Hepatocyte (in vitro differentiated cells): Measurements from ENCODE around the gene ZNF436. TPM values are rescaled to one million over a fixed set of nuclear protein-coding genes. Genes with fewer than 3 reads are reported as not detected.

Source experiments
- DNase-seq: peaks from one replicate; pipeline ENCODE4 v3.0.0-alpha.2; 2016; ENCODE audit warnings: low spot score
- H2AFZ ChIP-seq: fragments of 200-600 bp; sonication (generic); 2 replicates; pipeline ENCODE4 v1.6.0; 2016; ENCODE audit warnings: antibody characterized with exemption, mild to moderate bottlenecking
- H3K27ac ChIP-seq: fragments of 200-600 bp; sonication (generic); 2 replicates; pipeline ENCODE4 v1.5.1; 2016; ENCODE audit warnings: mild to moderate bottlenecking
- H3K27me3 ChIP-seq: fragments of 200-600 bp; sonication (generic); 2 replicates; pipeline ENCODE4 v1.6.1; 2016
- H3K36me3 ChIP-seq: fragments of 200-600 bp; sonication (generic); replicated peaks from 2 replicates; pipeline ENCODE4 v1.5.1; 2016; ENCODE audit warnings: low read depth; ENCODE audit not compliant: insufficient read depth
- H3K4me1 ChIP-seq: fragments of 200-600 bp; sonication (generic); 2 replicates; pipeline ENCODE4 v1.5.1; 2016; ENCODE audit warnings: mild to moderate bottlenecking, moderate library complexity; ENCODE audit not compliant: insufficient read depth
- H3K4me2 ChIP-seq: fragments of 200-600 bp; sonication (generic); 2 replicates; pipeline ENCODE4 v1.6.0; 2016
- H3K4me3 ChIP-seq: fragments of 200-600 bp; sonication (generic); 2 replicates; pipeline ENCODE4 v1.5.1; 2016; ENCODE audit warnings: mild to moderate bottlenecking
- H3K79me2 ChIP-seq: fragments of 200-600 bp; sonication (generic); 2 replicates; pipeline ENCODE4 v1.6.0; 2017; ENCODE audit warnings: mild to moderate bottlenecking
- H3K9me2 ChIP-seq: fragments of 200-600 bp; sonication (generic); replicated peaks from 2 replicates; pipeline ENCODE4 v1.6.0; 2017; ENCODE audit warnings: mild to moderate bottlenecking; ENCODE audit not compliant: insufficient read depth
- H3K9me3 ChIP-seq: fragments of 200-600 bp; sonication (generic); 2 replicates; pipeline ENCODE4 v1.5.1; 2016; ENCODE audit warnings: low read depth, mild to moderate bottlenecking
- H4K20me1 ChIP-seq: fragments of 200-600 bp; sonication (generic); 2 replicates; pipeline ENCODE4 v1.6.0; 2016; ENCODE audit warnings: mild to moderate bottlenecking; ENCODE audit not compliant: insufficient read depth, poor library complexity, severe bottlenecking
- CTCF ChIP-seq: fragments of 200-600 bp; sonication (generic); IDR thresholded peaks from 2 replicates; pipeline ENCODE4 v1.5.1; 2016; ENCODE audit warnings: antibody characterized with exemption, mild to moderate bottlenecking; ENCODE audit not compliant: poor library complexity
- EZH2 ChIP-seq: fragments of 200-600 bp; sonication (generic); IDR thresholded peaks from 2 replicates; pipeline ENCODE4 v1.6.1; 2016; ENCODE audit warnings: antibody characterized with exemption, mild to moderate bottlenecking, borderline replicate concordance
- EZH2phosphoT487 ChIP-seq: fragments of 200-600 bp; sonication (generic); IDR thresholded peaks from one replicate; pipeline ENCODE4 v1.6.1; 2018; ENCODE audit warnings: antibody characterized with exemption, mild to moderate bottlenecking, low read depth, moderate library complexity; ENCODE audit not compliant: unreplicated experiment, severe bottlenecking
- WGBS: methylation state at CpG from one replicate; pipeline ENCODE4 v1.1.6; 2016; ENCODE audit warnings: low lambda C conversion rate; ENCODE audit errors: missing lambda C conversion rate; 5-methylcytosine and 5-hydroxymethylcytosine counted together
- polyA plus RNA-seq: library from polyadenylated mRNA; unstranded; fragments of >200 nt; fragmentation: Nextera tagmentation; extraction: Ambion mirVana; gene quantifications from 2 replicates; pipeline ENCODE4 v1.2.1, GENCODE V29; 2016
- total RNA-seq: library from RNA; depleted of rRNA; stranded (reverse); fragments of >200 nt; gene quantifications from 2 replicates; pipeline ENCODE4 v1.2.3, GENCODE V29; 2014

ZNF436 gene
- total and polyA plus RNA-seq, 2 experiments from 2014 or later: 7.5 to 15.5 TPM

GRCh38 chr1:23357138-23357908, 12.3 kb downstream of the ZNF436 start:
- TF ChIP-seq CTCF: no peak
- no peak for TF ChIP-seq EZH2phosphoT487
- no peak for TF ChIP-seq EZH2
- H3K4me3 ChIP-seq: no peak overlapping the region
- H4K20me1 ChIP-seq: no peaks in the 10 kb centered on the region
- no peaks in the 10 kb centered on the region for H3K9me2 ChIP-seq
- H3K4me2 ChIP-seq: no peak overlapping the region
- 34% methylated on average over 3 of the region's 3 CpGs for WGBS
- peaks cover 19% of the 10 kb centered on the region for H3K79me2 ChIP-seq
- no peak overlapping the region for H3K27ac ChIP-seq
- no peaks in the 10 kb centered on the region for H3K27me3 ChIP-seq
- DNase-seq: no peak
- H3K36me3 ChIP-seq: peaks cover 27% of the 10 kb centered on the region
- peaks cover 34% of the 10 kb centered on the region for H3K9me3 ChIP-seq
- H2AFZ ChIP-seq: no peak overlapping the region
- H3K4me1 ChIP-seq: no peaks in the 10 kb centered on the region

- H3K27me3 ChIP-seq: no peaks in the 10 kb centered on the region
- DNase-seq: no peak
- no peak overlapping the region for H3K4me2 ChIP-seq
- no peaks in the 10 kb centered on the region for H3K4me1 ChIP-seq
- no peak overlapping the region for H3K27ac ChIP-seq
- TF ChIP-seq EZH2phosphoT487: no peak
- TF ChIP-seq CTCF: no peak
- no peak for TF ChIP-seq EZH2
- H4K20me1 ChIP-seq: no peaks in the 10 kb centered on the region
- H2AFZ ChIP-seq: no peak overlapping the region
- H3K4me3 ChIP-seq: no peak overlapping the region
- H3K79me2 ChIP-seq: peaks cover 12% of the 10 kb centered on the region
- peaks cover 19% of the 10 kb centered on the region for H3K36me3 ChIP-seq
- peaks cover 27% of the 10 kb centered on the region for H3K9me3 ChIP-seq
- 84% methylated on average over 8 of the region's 8 CpGs for WGBS
- no peaks in the 10 kb centered on the region for H3K9me2 ChIP-seq
Observed at GRCh38 chr1:23356471-23357137, 13.0 kb downstream of the ZNF436 start.

- no peaks in the 10 kb centered on the region for H3K79me2 ChIP-seq
- 74% methylated on average over 3 of the region's 3 CpGs for WGBS
- H3K36me3 ChIP-seq: no peaks in the 10 kb centered on the region
- H3K27me3 ChIP-seq: no peaks in the 10 kb centered on the region
- H3K4me2 ChIP-seq: no peak overlapping the region
- no peak overlapping the region for H3K4me3 ChIP-seq
- H4K20me1 ChIP-seq: no peaks in the 10 kb centered on the region
- no peak for DNase-seq
- H3K9me2 ChIP-seq: no peaks in the 10 kb centered on the region
- no peak overlapping the region for H2AFZ ChIP-seq
- no peaks in the 10 kb centered on the region for H3K4me1 ChIP-seq
- TF ChIP-seq EZH2phosphoT487 (no peak), CTCF (no peak), EZH2 (no peak)
- no peak overlapping the region for H3K27ac ChIP-seq
- peaks cover 3% of the 10 kb centered on the region for H3K9me3 ChIP-seq
Observed at GRCh38 chr1:23354245-23354644, 15.4 kb downstream of the ZNF436 start.
